Mesendoderm (in vitro differentiated cells): ENCODE data around the gene TPCN1. TPM values are rescaled to one million over a fixed set of nuclear protein-coding genes. Genes with fewer than 3 reads are reported as not detected.

Source experiments
- DNase-seq: peaks from one replicate; pipeline ENCODE4 v3.0.0; 2013
- H2AK5ac ChIP-seq: 2 replicates; pipeline ENCODE4 v1.6.1; 2013; ENCODE audit warnings: low read length, inconsistent platforms
- H2BK120ac ChIP-seq: 2 replicates; pipeline ENCODE4 v1.6.1; 2013; ENCODE audit warnings: low read depth, mild to moderate bottlenecking, low read length, moderate library complexity, mixed read lengths
- H2BK15ac ChIP-seq: replicated peaks from 2 replicates; pipeline ENCODE4 v1.6.1; 2013; ENCODE audit warnings: low read depth, mild to moderate bottlenecking, moderate library complexity
- H2BK5ac ChIP-seq: 2 replicates; pipeline ENCODE4 v1.6.1; 2013; ENCODE audit warnings: low read length, inconsistent platforms
- H3K18ac ChIP-seq: 2 replicates; pipeline ENCODE4 v1.6.1; 2013; ENCODE audit warnings: mild to moderate bottlenecking, low read length, mixed read lengths
- H3K23ac ChIP-seq: one replicate; pipeline ENCODE4 v1.6.1; 2013; ENCODE audit warnings: low read length
- H3K27ac ChIP-seq: 2 replicates; pipeline ENCODE4 v1.5.1; 2013; ENCODE audit warnings: low read depth, mild to moderate bottlenecking, inconsistent platforms, low read length, moderate library complexity
- H3K27me3 ChIP-seq: 2 replicates; pipeline ENCODE4 v1.6.1; 2013; ENCODE audit warnings: low read length, control low read depth, mild to moderate bottlenecking, inconsistent platforms; ENCODE audit not compliant: insufficient read depth, poor library complexity
- H3K36me3 ChIP-seq: 2 replicates; pipeline ENCODE4 v1.6.1; 2013; ENCODE audit warnings: low read length, inconsistent platforms; ENCODE audit not compliant: control insufficient read depth, insufficient read depth
- H3K4ac ChIP-seq: one replicate; pipeline ENCODE4 v1.6.1; 2013; ENCODE audit warnings: low read depth, mild to moderate bottlenecking, low read length, moderate library complexity
- H3K4me1 ChIP-seq: 2 replicates; pipeline ENCODE4 v1.6.1; 2013; ENCODE audit warnings: low read depth, low read length, inconsistent platforms; ENCODE audit not compliant: control insufficient read depth
- H3K4me2 ChIP-seq: 2 replicates; pipeline ENCODE4 v1.6.1; 2013; ENCODE audit warnings: low read length
- H3K4me3 ChIP-seq: 2 replicates; pipeline ENCODE4 v1.5.1; 2013; ENCODE audit warnings: mild to moderate bottlenecking, low read length
- H3K56ac ChIP-seq: one replicate; pipeline ENCODE4 v1.6.1; 2013; ENCODE audit warnings: low read length
- H3K79me1 ChIP-seq: 2 replicates; pipeline ENCODE4 v1.6.1; 2013; ENCODE audit warnings: low read length, inconsistent platforms
- H3K79me2 ChIP-seq: 2 replicates; pipeline ENCODE4 v1.6.1; 2013; ENCODE audit warnings: mild to moderate bottlenecking, low read length; ENCODE audit not compliant: control insufficient read depth, insufficient read depth
- H3K9ac ChIP-seq: 2 replicates; pipeline ENCODE4 v1.6.1; 2013; ENCODE audit warnings: low read length, inconsistent platforms
- H4K5ac ChIP-seq: one replicate; pipeline ENCODE4 v1.6.1; 2013; ENCODE audit warnings: low read length
- H4K8ac ChIP-seq: one replicate; pipeline ENCODE4 v1.6.1; 2013; ENCODE audit warnings: low read depth, mild to moderate bottlenecking, control low read depth, low read length, moderate library complexity
- WGBS: extraction: QIAGEN DNeasy Blood & Tissue Kit; methylation state at CpG from one replicate; pipeline ENCODE4 v1.1.7; 2013; ENCODE audit warnings: low lambda C conversion rate, missing lambda C conversion rate; ENCODE audit not compliant: insufficient coverage; ENCODE audit errors: extremely low coverage; 5-methylcytosine and 5-hydroxymethylcytosine counted together
- polyA plus RNA-seq, 2 experiments: library from polyadenylated mRNA; stranded (reverse); fragments of 200-250 nt; gene quantifications; one replicate each; pipeline ENCODE4 v1.2.3, GENCODE V29; 2013

The TPCN1 gene
- 6.1 TPM for polyA plus RNA-seq (2013, experiment 1 of 2)
- polyA plus RNA-seq (2013, experiment 2 of 2) = 7.0 TPM

- DNase-seq = peak; percentile 100
- Histone ChIP-seq H2BK15ac (no peak within 1 kb of the TSS), H3K18ac (no peak within 1 kb of the TSS), H3K9ac (peak within 1 kb of the TSS; percentile 71), H4K5ac (no peak within 1 kb of the TSS), H3K23ac (no peak within 1 kb of the TSS), H3K56ac (peak within 1 kb of the TSS; percentile 92), H3K4ac (peak within 1 kb of the TSS; percentile 25), H3K79me1 (peaks cover 2% of the 10 kb centered on the region), H3K4me1 (peaks cover 3% of the 10 kb centered on the region), H3K4me3 (peak within 1 kb of the TSS; percentile 59), H3K27ac (peak within 1 kb of the TSS; percentile 18), H4K8ac (peak within 1 kb of the TSS; percentile 7), H3K4me2 (peak within 1 kb of the TSS; percentile 88), H2AK5ac (peak within 1 kb of the TSS; percentile 45), H3K36me3 (no peaks in the 10 kb centered on the region), H3K27me3 (no peaks in the 10 kb centered on the region), H3K79me2 (no peaks in the 10 kb centered on the region), H2BK5ac (no peak within 1 kb of the TSS), H2BK120ac (no peak within 1 kb of the TSS)
- WGBS = no CpG with 5 or more reads among the region's 68 CpGs
Measured at GRCh38 chr12:113221181-113221996, at the start of gene TPCN1. Gene TPCN1, plus strand, starts transcription at chr12:113221464. Its CDS starts 5,389 bp downstream, at chr12:113226853.

- Histone ChIP-seq H3K27me3 (no peaks in the 10 kb centered on the region), H3K79me1 (no peaks in the 10 kb centered on the region), H2BK5ac (no peak overlapping the region), H3K27ac (no peak overlapping the region), H3K4me2 (no peak overlapping the region), H4K5ac (no peak overlapping the region), H3K4me1 (no peaks in the 10 kb centered on the region), H4K8ac (no peak overlapping the region), H3K36me3 (peaks cover 21% of the 10 kb centered on the region), H3K79me2 (no peaks in the 10 kb centered on the region), H3K4me3 (no peak overlapping the region), H3K4ac (no peak overlapping the region), H3K23ac (no peak overlapping the region), H3K18ac (no peak overlapping the region), H3K56ac (no peak overlapping the region), H2BK15ac (no peak overlapping the region), H2BK120ac (no peak overlapping the region), H3K9ac (no peak overlapping the region), H2AK5ac (no peak overlapping the region)
- no CpG with 5 or more reads among the region's 9 CpGs for WGBS
- no peak for DNase-seq
Measured at GRCh38 chr12:113171543-113171942, 49.7 kb upstream of the TPCN1 start.

GRCh38 chr12:113172185-113172584 lies 49.1 kb upstream of the TPCN1 start:
- Histone ChIP-seq H3K79me1 (no peaks in the 10 kb centered on the region), H2BK15ac (no peak overlapping the region), H3K36me3 (peaks cover 24% of the 10 kb centered on the region), H3K79me2 (no peaks in the 10 kb centered on the region), H3K4me3 (no peak overlapping the region), H3K56ac (no peak overlapping the region), H2BK120ac (no peak overlapping the region), H3K9ac (no peak overlapping the region), H2BK5ac (no peak overlapping the region), H4K8ac (no peak overlapping the region), H3K4me1 (no peaks in the 10 kb centered on the region), H3K23ac (no peak overlapping the region), H3K4ac (no peak overlapping the region), H2AK5ac (no peak overlapping the region), H3K27ac (no peak overlapping the region), H4K5ac (no peak overlapping the region), H3K18ac (no peak overlapping the region), H3K4me2 (no peak overlapping the region), H3K27me3 (no peaks in the 10 kb centered on the region)
- WGBS = no CpG with 5 or more reads among the region's 20 CpGs
- no peak for DNase-seq

GRCh38 chr12:113173081-113173698 lies 48.1 kb upstream of the TPCN1 start:
- Histone ChIP-seq H4K8ac (no peak overlapping the region), H2AK5ac (no peak overlapping the region), H2BK15ac (no peak overlapping the region), H3K56ac (no peak overlapping the region), H3K27me3 (no peaks in the 10 kb centered on the region), H3K9ac (no peak overlapping the region), H2BK120ac (no peak overlapping the region), H3K23ac (no peak overlapping the region), H3K4me1 (no peaks in the 10 kb centered on the region), H3K79me1 (no peaks in the 10 kb centered on the region), H3K4me3 (no peak overlapping the region), H3K79me2 (no peaks in the 10 kb centered on the region), H3K36me3 (peaks cover 24% of the 10 kb centered on the region), H3K18ac (no peak overlapping the region), H3K4ac (no peak overlapping the region), H4K5ac (no peak overlapping the region), H3K4me2 (no peak overlapping the region), H2BK5ac (no peak overlapping the region), H3K27ac (no peak overlapping the region)
- WGBS = no CpG with 5 or more reads among the region's 7 CpGs
- no peak for DNase-seq

GRCh38 chr12:113174461-113175384 lies 46.5 kb upstream of the TPCN1 start:
- H3K79me2 ChIP-seq = no peaks in the 10 kb centered on the region
- H4K8ac ChIP-seq = no peak overlapping the region
- H3K27ac ChIP-seq = no peak overlapping the region
- H4K5ac ChIP-seq = no peak overlapping the region
- no peaks in the 10 kb centered on the region for H3K4me1 ChIP-seq
- no peak overlapping the region for H2AK5ac ChIP-seq
- H3K4me3 ChIP-seq = no peak overlapping the region
- H3K18ac ChIP-seq = no peak overlapping the region
- H3K23ac ChIP-seq = no peak overlapping the region
- DNase-seq = peak; percentile 66
- H3K4me2 ChIP-seq = no peak overlapping the region
- no peaks in the 10 kb centered on the region for H3K79me1 ChIP-seq
- no peak overlapping the region for H2BK15ac ChIP-seq
- H3K9ac ChIP-seq = no peak overlapping the region
- H2BK120ac ChIP-seq = no peak overlapping the region
- peaks cover 28% of the 10 kb centered on the region for H3K36me3 ChIP-seq
- no peak overlapping the region for H3K4ac ChIP-seq
- WGBS = no CpG with 5 or more reads among the region's 32 CpGs
- no peak overlapping the region for H2BK5ac ChIP-seq
- H3K27me3 ChIP-seq = no peaks in the 10 kb centered on the region
- H3K56ac ChIP-seq = no peak overlapping the region
